ENCODE measurements around the gene USP7.

GRCh38 chr16:8946544-8946943 lies 17.2 kb downstream of the USP7 start:
- TF ChIP-seq CTCF (IDR thresholded peaks at IDR 0.05) = no peak
- TF ChIP-seq POLR2A (IDR thresholded peaks at IDR 0.05) = no peak

All from gastroesophageal sphincter (tissue), 3 donors.